ENCODE measurements around the gene PLCXD1.
"Not testable (repeated sequence)": the region's sequence is repeated elsewhere in the genome, so short reads cannot be mapped to it uniquely, and the experiment has no call there.

PLCXD1 gene

DNA sequence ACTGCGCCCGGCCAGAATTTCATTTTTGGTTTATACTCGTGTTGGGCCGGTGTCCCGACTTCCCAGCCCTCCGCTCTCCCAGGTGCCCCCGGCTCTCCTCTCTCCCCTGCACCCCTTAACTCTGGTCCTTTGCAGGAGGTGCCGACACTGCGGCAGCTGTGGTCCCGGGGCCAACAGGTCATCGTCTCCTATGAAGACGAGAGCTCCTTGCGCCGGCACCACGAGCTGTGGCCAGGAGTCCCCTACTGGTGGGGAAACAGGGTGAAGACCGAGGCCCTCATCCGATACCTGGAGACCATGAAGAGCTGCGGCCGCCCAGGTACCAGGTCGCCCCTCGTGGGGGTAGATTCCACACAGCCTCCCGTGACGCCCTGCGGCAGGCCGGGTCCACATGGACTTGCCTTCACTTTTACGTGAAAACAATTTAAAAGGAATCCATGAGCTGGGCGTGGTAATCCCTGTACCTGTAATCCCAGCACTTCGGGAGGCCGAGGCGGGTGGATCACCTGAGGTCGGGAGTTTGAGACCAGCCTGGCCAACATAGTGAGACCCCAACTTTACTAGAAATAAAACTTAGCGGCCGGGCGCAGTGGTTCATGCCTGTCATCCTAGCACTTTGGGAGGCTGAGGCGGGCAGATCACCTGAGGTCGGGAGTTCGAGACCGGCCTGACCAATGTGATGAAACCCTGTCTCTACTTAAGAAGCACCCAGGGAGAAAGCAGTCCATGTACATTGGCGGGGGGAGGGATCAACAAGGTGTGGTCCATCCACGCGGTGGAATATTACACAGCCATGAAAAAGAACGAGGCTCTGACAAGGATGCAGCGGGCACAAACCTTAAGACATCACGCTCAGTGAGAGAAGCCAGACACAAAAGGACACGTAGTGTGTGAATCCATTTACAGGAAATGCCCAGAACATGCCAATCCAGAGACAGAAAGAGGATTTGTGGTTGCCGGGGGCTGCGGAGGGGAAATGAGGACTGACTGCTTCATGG is 12.0 kb downstream of the PLCXD1 start:
- no peak for DNase-seq

DNA sequence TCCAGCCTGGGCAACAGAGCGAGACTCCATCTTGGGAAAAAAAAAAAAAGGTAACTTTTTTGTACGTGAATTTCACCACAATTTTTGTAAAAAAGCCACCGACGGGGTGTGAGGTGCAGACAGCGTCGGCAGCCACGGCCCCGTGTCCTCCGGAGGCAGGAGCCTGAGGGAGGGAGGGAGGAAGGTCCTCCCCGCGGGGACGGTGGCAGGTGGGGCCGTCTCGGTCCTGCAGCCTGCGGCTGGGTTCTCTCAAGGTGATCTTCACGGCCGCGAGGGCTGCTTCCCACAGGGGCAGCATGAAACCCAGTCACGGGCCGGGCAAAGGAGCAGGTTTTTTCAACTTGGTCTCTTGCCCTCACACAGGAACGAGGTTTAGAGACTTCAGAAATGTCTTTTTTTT is 14.0 kb downstream of the PLCXD1 start:
- no peak for DNase-seq

DNA sequence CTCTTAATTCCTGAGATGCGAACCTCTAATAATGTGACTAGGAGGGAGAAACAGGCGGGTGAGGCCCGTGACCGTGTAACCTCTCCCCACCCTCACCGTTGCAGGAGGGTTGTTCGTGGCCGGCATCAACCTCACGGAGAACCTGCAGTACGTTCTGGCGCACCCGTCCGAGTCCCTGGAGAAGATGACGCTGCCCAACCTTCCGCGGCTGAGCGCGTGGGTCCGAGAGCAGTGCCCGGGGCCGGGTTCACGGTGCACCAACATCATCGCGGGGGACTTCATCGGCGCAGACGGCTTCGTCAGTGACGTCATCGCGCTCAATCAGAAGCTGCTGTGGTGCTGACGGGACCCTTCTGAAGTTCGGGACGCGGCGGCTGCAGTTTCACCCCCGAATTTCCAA is 17.8 kb downstream of the PLCXD1 start:
- no peak for DNase-seq

DNA sequence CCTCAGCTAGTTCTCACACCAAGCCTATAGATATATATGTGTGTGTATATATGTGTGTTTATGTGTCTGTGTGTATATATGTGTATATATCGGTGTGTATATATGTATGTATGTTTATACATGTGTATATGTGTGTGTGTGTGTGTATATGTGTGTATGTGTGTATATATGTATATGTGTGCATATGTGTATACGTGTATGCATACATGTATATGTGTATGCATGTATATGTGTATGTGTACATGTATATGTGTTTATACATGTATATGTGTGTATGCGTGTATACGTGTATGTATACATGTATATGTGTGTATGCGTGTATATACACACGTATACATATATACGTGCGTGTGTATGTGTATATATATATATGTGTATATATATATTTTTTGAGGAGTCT is 19.2 kb downstream of the PLCXD1 start:
- DNase-seq = no peak

DNA sequence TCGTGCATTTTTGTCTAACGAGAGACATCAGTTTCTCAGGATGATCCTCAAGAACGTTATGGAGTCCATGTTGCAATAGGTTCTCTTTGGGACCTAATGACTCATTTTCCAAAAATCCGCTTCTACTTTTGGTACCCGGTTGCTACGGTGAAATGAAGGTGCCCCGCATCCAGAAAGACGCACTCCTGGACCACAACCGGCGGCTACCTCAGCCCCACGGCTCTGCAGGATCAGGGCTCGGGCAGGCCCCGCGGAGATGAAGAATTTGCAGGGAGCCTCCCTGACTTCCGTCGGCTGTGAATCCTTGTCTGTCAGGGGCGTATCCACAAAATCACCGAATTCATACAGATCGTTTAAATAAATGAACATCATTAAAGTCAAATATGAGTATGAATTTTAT is 21.8 kb downstream of the PLCXD1 start:
- DNase-seq = no peak

DNA sequence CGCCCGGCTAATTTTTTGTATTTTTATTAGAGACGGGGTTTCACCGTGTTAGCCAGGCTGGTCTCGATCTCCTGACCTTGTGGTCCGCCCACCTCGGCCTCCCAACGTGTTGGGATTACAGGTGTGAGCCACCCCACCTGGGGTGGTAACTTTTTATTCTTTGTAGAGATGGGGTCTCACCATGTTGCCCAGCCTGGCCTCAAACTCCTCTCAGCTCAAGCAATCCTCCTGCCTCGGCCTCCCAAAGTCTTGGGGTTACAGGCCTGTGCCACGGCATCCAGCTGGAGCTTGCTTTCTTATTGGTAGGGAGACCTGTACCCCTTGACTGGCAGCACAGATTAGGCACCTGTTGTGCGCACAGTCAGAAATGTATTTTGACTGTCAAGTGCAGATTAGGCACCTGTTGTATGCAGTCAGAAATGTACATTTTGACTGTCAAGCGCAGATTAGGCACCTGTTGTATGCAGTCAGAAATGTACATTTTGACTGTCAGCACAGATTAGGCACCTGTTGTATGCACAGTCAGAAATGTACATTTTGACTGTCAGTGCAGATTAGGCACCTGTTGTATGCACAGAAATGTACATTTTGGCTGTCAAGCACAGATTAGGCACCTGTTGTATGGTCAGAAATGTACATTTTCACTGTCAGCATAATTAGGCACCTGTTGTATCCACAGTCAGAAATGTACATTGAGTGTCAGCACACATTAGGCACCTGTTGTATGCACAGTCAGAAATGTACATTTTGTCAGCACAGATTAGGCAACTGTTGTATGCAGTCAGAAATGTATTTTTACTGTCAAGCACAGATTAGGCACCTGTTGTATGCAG is 24.8 kb downstream of the PLCXD1 start:
- not testable (repeated sequence) for DNase-seq

DNA sequence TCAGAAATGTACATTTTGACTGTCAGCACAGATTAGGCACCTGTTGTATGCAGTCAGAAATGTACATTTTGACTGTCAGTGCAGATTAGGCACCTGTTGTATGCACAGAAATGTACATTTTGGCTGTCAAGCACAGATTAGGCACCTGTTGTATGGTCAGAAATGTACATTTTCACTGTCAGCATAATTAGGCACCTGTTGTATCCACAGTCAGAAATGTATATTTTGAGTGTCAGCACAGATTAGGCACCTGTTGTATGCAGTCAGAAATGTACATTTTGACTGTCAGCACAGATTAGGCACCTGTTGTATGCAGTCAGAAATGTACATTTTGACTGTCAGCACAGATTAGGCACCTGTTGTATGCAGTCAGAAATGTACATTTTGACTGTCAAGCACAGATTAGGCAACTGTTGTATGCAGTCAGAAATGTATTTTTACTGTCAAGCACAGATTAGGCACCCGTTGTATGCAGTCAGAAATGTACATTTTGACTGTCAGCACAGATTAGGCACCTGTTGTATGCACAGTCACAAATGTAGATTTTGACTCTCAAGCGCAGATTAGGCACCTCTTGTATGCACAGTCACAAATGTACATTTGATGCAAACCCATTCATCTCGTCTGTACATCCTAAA is 25.6 kb downstream of the PLCXD1 start:
- DNase-seq = not testable (repeated sequence)

DNA sequence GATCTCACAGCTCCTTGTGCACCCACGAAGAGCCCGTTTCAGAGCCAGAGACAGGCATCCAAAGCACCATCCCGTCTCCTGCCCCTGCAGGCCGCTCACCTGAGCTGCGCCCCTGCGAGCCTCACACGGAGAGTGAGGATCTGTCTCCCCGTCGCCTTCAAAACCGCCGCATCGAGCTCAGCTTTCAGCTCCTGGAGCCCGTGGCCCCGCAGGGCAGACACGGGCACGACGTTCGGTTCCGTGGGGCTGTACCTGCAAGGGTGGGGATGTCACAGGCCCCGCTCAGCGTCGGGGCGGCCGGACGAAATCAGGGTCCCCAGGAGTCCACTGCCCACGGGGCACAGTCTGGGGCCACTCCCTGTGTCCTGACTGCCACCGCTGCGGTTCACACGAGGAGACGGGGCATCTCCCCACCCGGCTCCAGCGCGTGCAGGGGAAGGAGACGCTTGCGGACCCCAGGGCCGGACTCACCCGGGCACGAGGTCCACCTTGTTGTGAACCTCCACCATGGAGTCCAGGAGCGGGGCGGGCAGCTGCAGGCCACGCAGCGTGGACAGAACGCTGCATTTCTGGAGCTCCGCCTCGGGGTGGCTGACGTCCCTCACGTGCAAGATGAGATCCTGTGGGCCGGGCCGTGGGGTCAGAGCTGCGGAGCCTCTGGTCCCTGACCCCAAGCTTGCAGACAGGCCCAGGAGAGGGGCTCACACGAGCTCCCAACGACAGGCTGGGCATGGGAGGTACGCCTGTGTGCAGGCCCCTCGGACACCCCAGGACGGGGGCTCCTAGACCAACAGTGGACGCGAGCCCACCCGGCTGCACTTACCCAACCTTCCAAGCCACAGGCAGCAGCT is 26.3 kb downstream of the PLCXD1 start:
- DNase-seq = no peak

DNA sequence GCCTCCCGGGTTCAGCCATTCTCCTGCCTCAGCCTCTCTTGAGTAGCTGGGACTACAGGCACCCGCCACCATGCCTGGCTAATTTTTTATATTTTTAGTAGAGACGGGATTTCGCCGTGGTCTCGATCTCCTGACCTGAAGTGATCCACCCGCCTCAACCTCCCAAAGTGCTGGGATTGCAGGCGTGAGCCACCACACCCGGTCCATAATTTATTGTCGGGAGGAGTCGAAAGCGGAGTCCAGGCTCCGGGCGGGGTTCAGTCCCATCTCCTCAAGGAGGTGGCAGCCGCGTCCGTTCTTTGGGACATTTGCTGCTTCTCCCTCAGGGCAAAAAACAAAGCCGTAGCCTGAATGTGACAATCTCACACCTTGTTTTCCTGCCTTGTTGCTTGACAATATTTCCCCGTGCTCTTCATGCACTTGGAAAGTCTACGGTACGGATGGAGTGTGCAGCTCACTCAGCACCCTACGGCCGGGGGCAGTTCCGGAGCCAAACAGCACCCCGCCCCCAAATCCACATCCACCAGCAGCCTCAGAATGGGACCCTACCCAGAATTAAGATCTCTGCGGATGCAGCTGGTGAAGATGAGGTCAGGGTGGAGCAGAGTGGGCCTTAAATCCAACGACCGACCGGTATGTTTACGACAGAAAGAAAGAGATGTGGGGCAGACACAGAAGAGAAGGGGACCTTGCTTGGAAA is 27.8 kb downstream of the PLCXD1 start:
- DNase-seq = no peak

DNA sequence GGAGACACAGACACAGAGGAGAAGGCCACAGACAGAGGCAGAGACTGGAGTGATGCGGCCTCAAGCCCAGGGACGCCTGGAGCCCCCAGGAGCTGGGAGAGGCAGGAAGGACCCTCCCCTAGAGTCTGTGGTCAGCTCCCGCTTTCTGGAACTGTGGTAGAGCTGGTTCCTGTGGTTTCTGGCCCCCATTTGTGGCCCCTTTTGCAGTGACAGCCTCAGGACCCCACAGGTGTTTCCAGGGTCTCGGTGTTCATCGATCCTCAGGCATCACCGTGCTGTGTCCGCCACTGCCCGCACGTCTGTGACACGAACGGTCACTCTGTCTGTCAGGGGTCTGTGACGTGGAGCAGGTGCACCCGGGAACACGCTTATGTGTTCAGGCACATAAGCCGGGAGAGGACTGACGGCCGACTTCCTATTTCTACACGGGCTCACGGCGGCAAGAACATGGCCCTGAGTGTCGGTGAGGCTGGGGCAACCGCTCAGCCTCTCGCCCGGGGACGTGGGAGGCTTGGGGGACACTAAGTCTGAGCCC is 29.5 kb downstream of the PLCXD1 start:
- DNase-seq = no peak

DNA sequence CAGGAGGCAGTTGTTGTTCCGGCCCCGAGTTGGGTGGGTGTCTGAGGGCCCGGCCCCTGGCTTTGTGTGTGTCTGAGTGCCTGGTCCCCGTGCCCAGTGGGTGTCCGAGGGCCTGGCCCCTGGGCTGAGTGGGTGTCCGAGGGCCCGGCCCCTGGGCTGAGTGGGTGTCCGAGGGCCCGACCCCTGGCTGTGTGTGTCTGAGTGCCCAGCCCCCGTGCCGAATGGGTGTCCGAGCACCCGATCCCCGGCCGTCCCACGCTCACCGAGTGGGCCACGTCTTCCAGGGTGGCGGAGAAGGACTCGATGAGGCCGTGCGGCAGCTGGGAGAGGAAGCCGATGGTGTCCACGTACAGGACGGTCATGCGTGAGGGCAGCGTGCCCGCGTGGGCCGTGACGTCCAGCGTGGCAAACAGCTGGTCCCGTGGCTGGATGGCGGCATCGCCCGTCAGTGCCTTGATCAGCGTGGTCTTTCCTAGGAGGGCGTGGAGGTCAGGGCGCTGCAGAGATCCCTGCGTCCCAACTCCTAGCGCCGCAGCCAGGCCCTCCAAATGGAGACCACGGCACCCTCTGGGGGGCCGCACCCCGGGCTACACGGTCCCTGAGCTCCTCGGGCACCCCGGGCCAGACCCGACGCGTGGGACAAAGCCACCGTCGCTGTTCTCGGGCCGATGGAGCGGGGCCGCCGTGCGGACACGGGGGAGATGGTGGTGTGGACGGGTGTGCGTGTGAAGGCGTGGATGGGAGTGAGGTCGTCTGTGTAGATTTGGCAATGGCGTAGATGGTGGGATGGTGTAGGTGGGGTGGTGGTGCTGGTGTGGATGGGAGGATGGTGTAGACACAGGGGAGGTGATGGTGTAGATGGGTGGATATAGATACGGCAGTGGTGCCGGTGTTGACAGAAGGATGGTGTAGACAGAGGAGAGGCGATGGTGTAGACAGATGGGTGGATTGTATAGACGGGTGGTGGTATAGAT is 30.3 kb downstream of the PLCXD1 start:
- no peak for DNase-seq

DNA sequence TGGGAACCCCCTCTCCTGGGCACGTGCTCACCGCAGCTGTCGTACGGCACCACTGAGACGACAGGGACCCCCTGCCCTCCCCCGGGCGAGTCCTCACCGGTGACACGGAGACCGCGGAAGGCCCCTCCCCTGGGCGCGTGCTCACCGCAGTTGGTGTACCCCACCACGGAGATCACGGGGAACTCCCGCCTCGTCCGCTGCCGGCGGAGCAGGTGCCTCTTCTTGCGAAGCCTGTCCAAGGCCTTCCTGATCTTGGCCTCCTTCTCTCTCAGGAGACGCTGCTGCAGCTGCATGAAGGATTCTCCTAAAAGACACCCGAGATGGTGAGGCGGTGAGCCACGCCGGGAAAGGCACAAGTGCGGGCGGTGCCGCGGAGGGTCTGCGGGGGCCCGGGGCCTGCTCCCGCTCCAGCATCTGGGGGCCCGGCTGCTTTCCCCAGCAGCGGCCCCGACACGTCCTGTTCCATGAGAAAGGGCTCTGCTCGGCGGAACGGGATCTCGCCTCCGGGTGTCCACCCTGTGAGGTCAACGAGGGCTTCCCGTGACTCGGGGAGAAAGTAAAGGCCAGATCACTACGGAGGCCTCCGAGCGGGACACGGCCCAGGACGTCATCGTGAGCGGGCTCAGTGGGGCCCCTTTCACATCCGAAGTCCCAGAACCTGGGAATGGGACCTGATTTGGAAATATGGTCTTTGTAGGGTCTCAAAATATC is 31.6 kb downstream of the PLCXD1 start:
- DNase-seq = no peak

DNA sequence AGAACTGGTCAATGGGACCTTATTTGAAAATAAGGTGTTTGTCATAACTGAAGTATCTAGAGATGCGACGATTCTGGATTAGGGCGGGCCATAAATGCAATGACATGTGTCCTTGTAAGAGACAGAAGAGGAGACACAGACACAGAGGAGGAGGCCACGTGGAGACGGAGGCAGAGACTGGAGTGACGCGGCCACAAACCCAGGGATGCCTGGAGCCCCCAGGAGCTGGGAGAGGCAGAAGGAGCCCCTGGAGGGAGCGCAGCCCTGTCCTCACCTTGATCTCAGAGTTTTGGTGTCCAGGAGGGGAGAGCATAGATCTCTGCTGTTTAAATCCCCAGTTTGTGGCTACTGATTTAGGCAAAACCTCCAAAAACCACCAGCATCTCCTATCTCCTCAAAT is 32.4 kb downstream of the PLCXD1 start:
- DNase-seq = no peak

DNA sequence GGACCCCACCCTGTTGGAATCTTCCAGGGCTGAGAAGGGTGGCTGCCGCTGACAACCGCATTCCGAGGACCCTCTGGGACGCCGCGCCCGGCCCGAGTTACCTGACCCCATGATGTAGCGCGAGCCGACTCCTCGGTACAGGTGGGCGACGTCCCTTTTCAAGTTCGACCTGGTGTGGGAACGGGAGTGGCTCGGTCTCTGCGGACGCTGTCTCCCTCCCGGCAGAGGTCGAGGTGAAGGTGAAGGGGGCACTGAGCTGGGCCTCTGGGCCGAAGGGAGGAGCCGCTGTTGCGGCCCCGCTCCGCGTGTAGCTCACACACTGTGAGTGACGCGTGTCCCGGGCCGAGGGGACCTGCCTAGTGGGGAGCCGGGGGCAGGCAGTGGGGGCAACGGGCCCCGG is 32.9 kb downstream of the PLCXD1 start:
- DNase-seq = no peak

DNA sequence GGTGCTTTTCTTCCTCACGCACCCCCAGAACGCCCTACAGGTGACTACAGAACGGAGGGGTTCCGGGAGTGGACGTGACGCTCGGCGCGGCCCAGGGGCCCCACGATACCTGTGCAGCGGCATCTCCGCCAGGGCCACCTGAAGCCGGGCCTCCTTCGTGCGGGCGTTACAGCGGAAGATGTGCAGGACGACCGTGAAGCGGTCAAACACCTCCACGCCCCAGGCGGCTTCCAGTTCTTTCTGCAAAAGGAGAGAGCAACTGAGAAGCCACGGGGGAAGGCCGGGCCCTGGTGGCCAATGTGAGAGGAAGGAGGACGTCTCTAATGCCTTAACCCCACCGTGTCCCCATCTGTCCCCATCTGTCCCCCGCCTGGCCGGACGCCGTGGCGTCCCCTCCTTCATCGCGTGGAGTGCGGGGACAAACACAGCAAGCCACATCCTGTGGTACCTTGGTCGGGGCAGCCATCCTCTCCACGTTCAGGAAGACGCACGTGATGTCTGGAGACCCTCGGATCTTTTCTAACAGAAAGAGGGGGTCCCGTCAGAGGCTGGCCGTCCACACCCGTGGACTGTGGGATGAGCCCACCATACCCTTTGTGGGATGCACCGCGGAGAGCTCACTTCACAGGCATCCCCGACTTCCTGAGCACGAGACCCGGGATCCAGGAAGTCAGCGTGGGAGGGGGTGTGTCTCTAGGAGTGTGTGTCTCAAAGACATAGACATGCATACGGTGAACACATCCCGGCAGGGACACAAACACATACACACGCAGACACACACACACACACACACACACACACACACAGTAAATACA is 33.8 kb downstream of the PLCXD1 start:
- no peak for DNase-seq

DNA sequence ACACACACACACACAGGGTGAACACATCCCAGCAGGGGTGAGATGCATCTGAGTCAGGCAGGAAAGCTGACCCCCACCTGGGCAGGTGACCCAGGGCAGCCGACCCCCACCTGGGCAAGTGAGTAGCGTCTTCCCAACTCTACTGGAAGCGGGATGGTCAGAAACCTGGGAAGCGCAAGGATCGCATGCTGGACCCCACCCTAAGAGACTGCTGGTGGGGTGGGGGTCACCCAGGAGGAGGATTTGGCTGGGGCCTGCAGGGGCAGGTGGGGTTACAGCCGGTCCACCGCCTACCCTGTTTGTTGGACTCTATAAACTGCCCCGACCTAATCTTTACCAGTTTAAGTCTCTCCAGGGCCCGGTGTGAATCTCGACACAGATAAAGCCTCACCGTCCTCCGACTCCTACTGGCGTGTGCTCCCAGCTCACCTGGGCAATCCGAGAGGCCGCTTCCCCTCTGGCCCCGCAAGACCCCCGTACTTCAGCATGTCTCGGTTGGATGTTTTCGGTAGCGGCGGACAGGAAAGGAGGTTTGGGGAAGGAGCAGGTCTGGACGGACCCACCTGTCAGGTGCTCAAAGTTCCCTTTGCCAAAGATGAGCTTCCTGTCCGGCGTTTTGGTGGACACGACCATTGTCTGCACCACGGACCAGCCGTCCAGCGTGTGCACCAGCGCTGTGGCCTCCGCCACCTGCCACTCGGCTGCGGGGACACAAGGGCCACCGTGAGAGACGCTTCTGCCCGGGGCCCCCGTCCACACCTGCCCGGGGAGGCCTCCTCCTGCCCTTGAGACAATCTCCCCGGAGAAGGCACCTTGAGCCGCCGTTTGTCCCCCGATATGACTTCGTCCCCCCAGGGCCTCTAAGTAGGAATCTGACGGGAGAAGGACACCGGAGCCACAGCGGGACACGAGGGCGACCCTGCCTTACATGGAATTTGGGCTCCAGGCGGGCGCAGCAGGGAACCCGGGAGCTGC is 35.5 kb downstream of the PLCXD1 start:
- DNase-seq = no peak

DNA sequence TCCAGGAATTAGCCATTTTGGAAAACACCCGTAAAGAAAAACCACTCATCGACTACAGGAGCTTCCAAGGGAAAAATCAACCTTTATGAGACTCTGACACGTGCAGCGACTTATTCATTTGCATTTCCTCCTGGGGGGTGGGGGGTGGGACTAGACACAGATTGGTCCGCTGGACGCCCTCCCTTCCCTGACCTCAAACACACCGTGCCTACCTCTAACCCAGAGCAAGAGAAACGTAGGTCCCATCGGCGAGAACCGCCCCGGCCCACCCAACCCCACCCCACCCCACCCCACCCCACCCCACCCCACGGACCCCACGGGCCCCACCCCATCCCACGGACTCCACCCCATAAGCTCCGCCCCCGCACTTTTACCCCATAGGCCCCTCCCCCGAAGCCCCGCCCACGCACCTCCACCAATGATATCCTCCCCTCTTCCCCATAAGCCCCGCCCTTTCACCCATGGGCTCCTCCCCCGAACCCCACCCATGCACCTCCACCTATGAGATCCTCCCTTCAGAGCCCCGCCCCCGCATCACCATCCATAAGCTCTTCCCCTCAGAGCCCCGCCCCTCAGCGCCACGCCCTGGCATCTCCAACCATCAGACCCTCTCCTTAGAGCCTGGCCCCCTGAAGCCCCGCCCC is 36.4 kb downstream of the PLCXD1 start:
- DNase-seq = no peak
